ENCODE data around the gene KAZN.

DNA sequence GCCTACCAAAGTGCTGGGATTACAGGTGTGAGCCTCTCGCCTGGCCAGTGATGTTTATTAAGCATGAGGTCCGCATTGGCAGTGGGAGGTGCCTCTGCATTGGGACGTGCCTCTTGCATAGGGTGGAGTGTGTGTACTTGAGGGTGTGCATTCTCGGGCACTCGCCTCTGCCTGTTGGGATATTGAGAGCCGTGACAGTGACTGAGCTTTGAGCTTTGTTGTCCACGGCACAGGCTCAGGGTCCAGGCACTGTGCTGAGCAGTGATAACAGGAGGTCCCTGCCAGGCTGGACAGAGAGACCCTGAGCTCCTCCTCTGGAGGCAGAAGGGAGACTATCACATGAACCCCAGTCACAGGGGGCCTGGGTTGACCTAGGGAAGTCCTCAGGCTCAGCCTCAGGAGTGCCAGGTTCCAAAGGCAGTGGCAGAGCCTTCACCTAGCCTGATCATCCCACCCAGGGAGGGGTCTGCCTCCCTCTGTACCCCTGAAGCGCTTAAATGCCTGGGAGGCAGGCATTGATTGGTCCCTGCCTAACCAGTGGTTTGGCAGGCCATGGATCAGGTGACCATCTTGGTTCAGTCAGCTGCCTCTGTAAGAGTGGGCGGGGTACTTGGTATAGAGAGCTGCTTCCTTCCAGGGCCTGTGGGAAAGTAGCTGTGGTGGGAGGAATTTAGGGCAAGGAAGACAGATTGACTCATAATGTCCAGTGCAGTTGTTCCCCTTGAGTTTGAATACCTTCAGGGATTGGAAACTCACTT, 341.2 kb downstream of the KAZN start:
- no peak for TF ChIP-seq EP300 (IDR thresholded peaks at IDR 0.05)
- TF ChIP-seq, protein P1, sequence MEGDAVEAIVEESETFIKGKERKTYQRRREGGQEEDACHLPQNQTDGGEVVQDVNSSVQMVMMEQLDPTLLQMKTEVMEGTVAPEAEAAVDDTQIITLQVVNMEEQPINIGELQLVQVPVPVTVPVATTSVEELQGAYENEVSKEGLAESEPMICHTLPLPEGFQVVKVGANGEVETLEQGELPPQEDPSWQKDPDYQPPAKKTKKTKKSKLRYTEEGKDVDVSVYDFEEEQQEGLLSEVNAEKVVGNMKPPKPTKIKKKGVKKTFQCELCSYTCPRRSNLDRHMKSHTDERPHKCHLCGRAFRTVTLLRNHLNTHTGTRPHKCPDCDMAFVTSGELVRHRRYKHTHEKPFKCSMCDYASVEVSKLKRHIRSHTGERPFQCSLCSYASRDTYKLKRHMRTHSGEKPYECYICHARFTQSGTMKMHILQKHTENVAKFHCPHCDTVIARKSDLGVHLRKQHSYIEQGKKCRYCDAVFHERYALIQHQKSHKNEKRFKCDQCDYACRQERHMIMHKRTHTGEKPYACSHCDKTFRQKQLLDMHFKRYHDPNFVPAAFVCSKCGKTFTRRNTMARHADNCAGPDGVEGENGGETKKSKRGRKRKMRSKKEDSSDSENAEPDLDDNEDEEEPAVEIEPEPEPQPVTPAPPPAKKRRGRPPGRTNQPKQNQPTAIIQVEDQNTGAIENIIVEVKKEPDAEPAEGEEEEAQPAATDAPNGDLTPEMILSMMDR (IDR thresholded peaks at IDR 0.05): no peak
- TF ChIP-seq SMC3 (IDR thresholded peaks at IDR 0.05): no peak

All from A549 (cell line).